Upper lobe of left lung (tissue), 4 donors: ENCODE measurements around the gene NOTCH3.

ENCODE experiments used
- CTCF ChIP-seq, 6 experiments: fragments of 450-650 bp in 4 of 6; fragments of 200-600 bp in 2 of 6; sonication (generic) in 2 of 6; IDR thresholded peaks; one replicate each; pipeline ENCODE4 v1.5.1; 2016 to 2019; ENCODE audit warnings: antibody characterized with exemption in 6 of 6
- EP300 ChIP-seq, 4 donors: sonication (generic); formaldehyde crosslinking; IDR thresholded peaks; one replicate each; pipeline ENCODE4 v1.5.1; 2017; ENCODE audit warnings: antibody characterized with exemption in 4 of 4, control low read depth in 2 of 4
- POLR2A ChIP-seq, 4 donors: fragments of 450-650 bp; IDR thresholded peaks; one replicate each; pipeline ENCODE4 v1.5.1; 2016 to 2017; ENCODE audit warnings: antibody characterized with exemption in 4 of 4, mild to moderate bottlenecking in 2 of 4
- POLR2AphosphoS5 ChIP-seq, 2 donors: sonication (generic); formaldehyde crosslinking; IDR thresholded peaks; one replicate each; pipeline ENCODE4 v1.5.1; 2017; ENCODE audit warnings: antibody characterized with exemption in 2 of 2

- TF ChIP-seq EP300 (IDR thresholded peaks at IDR 0.05), result no peak
- TF ChIP-seq CTCF (IDR thresholded peaks at IDR 0.05), result peak in 1 of 6 experiments; percentile 9
- TF ChIP-seq POLR2A (IDR thresholded peaks at IDR 0.05), result no peak
- TF ChIP-seq POLR2AphosphoS5 (IDR thresholded peaks at IDR 0.05), result no peak
Observed at GRCh38 chr19:15249528-15249874, 48.7 kb upstream of the NOTCH3 start.
